Activated B cell treated with CpG ODN at 0.5 μM for 24 hours (primary cell): ENCODE data around the gene HCST. TPM values are rescaled to one million over a fixed set of nuclear protein-coding genes. Genes with fewer than 3 reads are reported as not detected.

ENCODE experiments used
- ATAC-seq: fragments of 200-7000 bp; cut with Tn5 transposase; one replicate; pipeline ENCODE4 v1.10.0; 2021; ENCODE audit warnings: low read depth, mild to moderate bottlenecking, moderate library complexity
- CTCF ChIA-PET: fragments of 350-600 bp; sonication (Branson Sonifier 250); formaldehyde crosslinking; loops from one replicate; lab custom pipeline; 2021; ENCODE audit warnings: antibody characterized with exemption; lab: Charles Lee
- POLR2A ChIA-PET: fragments of 350-600 bp; sonication (Branson Sonifier 250); formaldehyde crosslinking; loops from one replicate; lab custom pipeline; 2021; ENCODE audit warnings: antibody characterized with exemption; lab: Charles Lee
- DNase-seq: peaks from one replicate; pipeline ENCODE4 v3.0.0; 2022
- H3K27ac Mint-ChIP-seq: one replicate; pipeline ENCODE4 v1.8.0; 2020; ENCODE audit warnings: mixed read lengths
- H3K27me3 Mint-ChIP-seq: one replicate; pipeline ENCODE4 v1.8.0; 2021; ENCODE audit warnings: mixed read lengths
- H3K36me3 Mint-ChIP-seq: one replicate; pipeline ENCODE4 v1.8.0; 2021; ENCODE audit warnings: low read depth, mixed read lengths
- H3K4me1 Mint-ChIP-seq: one replicate; pipeline ENCODE4 v1.8.0; 2021; ENCODE audit warnings: mixed read lengths
- H3K4me3 Mint-ChIP-seq: one replicate; pipeline ENCODE4 v1.8.0; 2020; ENCODE audit warnings: mild to moderate bottlenecking, mixed read lengths
- H3K9me3 Mint-ChIP-seq: one replicate; pipeline ENCODE4 v1.8.0; 2020; ENCODE audit warnings: mixed read lengths
- CTCF ChIP-seq: fragments of 200-600 bp; IDR thresholded peaks from one replicate; pipeline ENCODE4 v1.8.0; 2022; ENCODE audit warnings: antibody characterized with exemption, mild to moderate bottlenecking
- intact Hi-C: fragments of 100-400 bp; cut with micrococcal nuclease; formaldehyde crosslinking; loops from one replicate; pipeline ENCODE4 v1.15.1; 2024
- total RNA-seq: library from RNA; stranded (reverse); gene quantifications from 2 replicates; pipeline ENCODE4 v1.2.3, GENCODE V29; 2022

The HCST gene
- total RNA-seq, 1 donor from 2014 or later, result 2.9 TPM

GRCh38 chr19:35903550-35904179 is 1.3 kb downstream of the HCST start:
- ChIA-PET CTCF (interaction anchor here (1.0 to 2.1 kb wide), 2 partner anchors 11 to 17 kb away, joined by 3 to 6 read pairs; no protein-coding TSS in a partner anchor), POLR2A (interaction anchor here (0.9 to 5.1 kb wide), 8 partner anchors 9 to 151 kb away, joined by 3 to 48 read pairs (median 4); no protein-coding TSS in a partner anchor)
- ATAC-seq (peak; percentile 53), DNase-seq (peak; percentile 91)
- Mint-ChIP-seq H3K27ac (peak overlapping the region; percentile 97), H3K4me1 (peaks cover 72% of the 10 kb centered on the region), H3K9me3 (no peaks in the 10 kb centered on the region), H3K4me3 (peak overlapping the region; percentile 87), H3K36me3 (peaks cover 9% of the 10 kb centered on the region), H3K27me3 (no peaks in the 10 kb centered on the region)
- TF ChIP-seq CTCF, result no peak
- intact Hi-C loops, result loop anchor here (1.0 to 10.0 kb wide), 5 partner anchors 10 to 691 kb away; partner anchors contain the start of genes PSENEN and U2AF1L4

- Mint-ChIP-seq H3K27me3 (no peaks in the 10 kb centered on the region), H3K4me3 (peak overlapping the region; percentile 87), H3K27ac (peak overlapping the region; percentile 97), H3K4me1 (peaks cover 74% of the 10 kb centered on the region), H3K9me3 (no peaks in the 10 kb centered on the region), H3K36me3 (peaks cover 2% of the 10 kb centered on the region)
- intact Hi-C loops, result loop anchor here (5.0 to 10.0 kb wide), 2 partner anchors 570 to 692 kb away; no protein-coding TSS in a partner anchor
- ATAC-seq, result no peak
- CTCF ChIA-PET, result interaction anchor here (2.1 kb wide), 1 partner anchor 11 kb away, joined by 6 read pairs; no protein-coding TSS in a partner anchor
- no peak for TF ChIP-seq CTCF
- POLR2A ChIA-PET, result interaction anchor here (0.5 to 5.1 kb wide), 8 partner anchors 8 to 288 kb away, joined by 3 to 48 read pairs (median 5); no protein-coding TSS in a partner anchor
- DNase-seq, result no peak
Observed at GRCh38 chr19:35904311-35905068, 2.2 kb downstream of the HCST start.

- intact Hi-C loops, result loop anchor here (10.0 kb wide), 1 partner anchor 570 kb away; no protein-coding TSS in a partner anchor
- DNase-seq (no peak), ATAC-seq (no peak)
- no peaks in the 10 kb centered on the region for H3K27me3 Mint-ChIP-seq
- CTCF ChIA-PET, result interaction anchor here (2.1 kb wide), 1 partner anchor 10 kb away, joined by 6 read pairs; no protein-coding TSS in a partner anchor
- H3K27ac Mint-ChIP-seq, result peak overlapping the region; percentile 97
- TF ChIP-seq CTCF, result no peak
- no peak overlapping the region for H3K4me3 Mint-ChIP-seq
- H3K36me3 Mint-ChIP-seq, result no peaks in the 10 kb centered on the region
- peaks cover 80% of the 10 kb centered on the region for H3K4me1 Mint-ChIP-seq
- H3K9me3 Mint-ChIP-seq, result no peaks in the 10 kb centered on the region
- POLR2A ChIA-PET, result interaction anchor here (0.5 to 5.1 kb wide), 6 partner anchors 7 to 211 kb away, joined by 3 to 48 read pairs (median 4); no protein-coding TSS in a partner anchor
Observed at GRCh38 chr19:35905178-35905727, 2.9 kb downstream of the HCST start.

GRCh38 chr19:35907377-35907745 is 5.0 kb downstream of the HCST start:
- DNase-seq, result no peak
- no peaks in the 10 kb centered on the region for H3K9me3 Mint-ChIP-seq
- ATAC-seq, result no peak
- peaks cover 78% of the 10 kb centered on the region for H3K4me1 Mint-ChIP-seq
- ChIA-PET CTCF (no interaction called here), POLR2A (no interaction called here)
- H3K27me3 Mint-ChIP-seq, result no peaks in the 10 kb centered on the region
- H3K4me3 Mint-ChIP-seq, result no peak overlapping the region
- H3K27ac Mint-ChIP-seq, result peak overlapping the region; percentile 54
- intact Hi-C loops, result loop anchor here (10.0 kb wide), 1 partner anchor 573 kb away; no protein-coding TSS in a partner anchor
- no peak for TF ChIP-seq CTCF
- no peaks in the 10 kb centered on the region for H3K36me3 Mint-ChIP-seq
